HG03095 (cell line): ENCODE measurements around the gene SLC41A1.
"Not testable (repeated sequence)": the region's sequence is repeated elsewhere in the genome, so short reads cannot be mapped to it uniquely, and the experiment has no call there.

Experiments
- ATAC-seq: cut with Tn5 transposase; IDR thresholded peaks from one replicate; pipeline ENCODE4 v1.9.1; 2021; ENCODE audit warnings: moderate library complexity; ENCODE audit not compliant: unreplicated experiment

Gene SLC41A1

GRCh38 chr1:205812878-205813754 lies at the start of gene SLC41A1:
SLC41A1 (minus strand) TSS chr1:205813198; CDS start chr1:205810441, 2,757 bp downstream.
- ATAC-seq: peak; percentile 64

- no peak for ATAC-seq
These were observed 48.5 kb upstream of the SLC41A1 start for GRCh38 chr1:205861540-205861939.

- no peak for ATAC-seq
These were observed 45.4 kb upstream of the SLC41A1 start for GRCh38 chr1:205858141-205858961.

GRCh38 chr1:205857501-205857900 lies 44.5 kb upstream of the SLC41A1 start:
- ATAC-seq: not testable (repeated sequence)

GRCh38 chr1:205856433-205856832 lies 43.4 kb upstream of the SLC41A1 start:
- no peak for ATAC-seq

- ATAC-seq: no peak
These were observed 40.0 kb upstream of the SLC41A1 start for GRCh38 chr1:205852969-205853368.

- no peak for ATAC-seq
These were observed 39.0 kb upstream of the SLC41A1 start for GRCh38 chr1:205851993-205852392.

- ATAC-seq: peak; percentile 96
These were observed 36.8 kb upstream of the SLC41A1 start, which contains the start of gene PM20D1 for GRCh38 chr1:205849619-205850355. PM20D1 (minus strand) TSS chr1:205850132; CDS start chr1:205850072, 60 bp downstream.

GRCh38 chr1:205843036-205843859 lies 30.2 kb upstream of the SLC41A1 start:
- ATAC-seq: no peak

- ATAC-seq: no peak
These were observed 29.2 kb upstream of the SLC41A1 start for GRCh38 chr1:205842229-205842628.

GRCh38 chr1:205840146-205840923 lies 27.3 kb upstream of the SLC41A1 start:
- no peak for ATAC-seq

GRCh38 chr1:205837382-205837970 lies 24.5 kb upstream of the SLC41A1 start:
- no peak for ATAC-seq

- no peak for ATAC-seq
These were observed 21.8 kb upstream of the SLC41A1 start for GRCh38 chr1:205834751-205835150.

- ATAC-seq: no peak
These were observed 19.3 kb upstream of the SLC41A1 start for GRCh38 chr1:205832326-205832751.

- no peak for ATAC-seq
These were observed 14.6 kb upstream of the SLC41A1 start for GRCh38 chr1:205827623-205828022.

- ATAC-seq: no peak
These were observed 14.0 kb upstream of the SLC41A1 start for GRCh38 chr1:205826995-205827394.

GRCh38 chr1:205826016-205826806 lies 13.2 kb upstream of the SLC41A1 start:
- ATAC-seq: peak; percentile 71

- ATAC-seq: no peak
These were observed 11.2 kb upstream of the SLC41A1 start for GRCh38 chr1:205824180-205824579.
